ENCODE data around the gene FCMR.
A peak's percentile ranks its signal among the peaks of the same experiment; 100 is the strongest.

The FCMR gene

GRCh38 chr1:206963740-206964139 lies 42.0 kb upstream of the FCMR start:
- Histone ChIP-seq H3K4me1 (ENCODE audit: insufficient read depth, low read length) (peaks cover 43% of the 10 kb centered on the region), H2AFZ (ENCODE audit: low read depth, low read length) (no peak overlapping the region), H4K20me1 (ENCODE audit: insufficient read depth, low read length) (no peaks in the 10 kb centered on the region), H3K9me3 (ENCODE audit: insufficient read depth, low read length, severe bottlenecking) (no peaks in the 10 kb centered on the region), H3K36me3 (ENCODE audit: insufficient read depth, low read length) (no peaks in the 10 kb centered on the region), H3K79me2 (ENCODE audit: insufficient read depth, low read length) (no peaks in the 10 kb centered on the region), H3K4me2 (ENCODE audit: insufficient read depth, low read length) (no peak overlapping the region), H3K4me3 (ENCODE audit: low read depth in 1 of 2, low read length in 2 of 2) (no peak overlapping the region), H3K27me3 (ENCODE audit: insufficient read depth, low read length, poor library complexity) (no peaks in the 10 kb centered on the region), H3K27ac (ENCODE audit: low read length) (peak overlapping the region; percentile 18; the same call in 1 of the 2 replicates), H3K9ac (ENCODE audit: low read depth, low read length) (no peak overlapping the region)
- ATAC-seq (ENCODE audit: insufficient read depth, low read depth) (no peak), DNase-seq (no peak)
- TF ChIP-seq, protein P1, sequence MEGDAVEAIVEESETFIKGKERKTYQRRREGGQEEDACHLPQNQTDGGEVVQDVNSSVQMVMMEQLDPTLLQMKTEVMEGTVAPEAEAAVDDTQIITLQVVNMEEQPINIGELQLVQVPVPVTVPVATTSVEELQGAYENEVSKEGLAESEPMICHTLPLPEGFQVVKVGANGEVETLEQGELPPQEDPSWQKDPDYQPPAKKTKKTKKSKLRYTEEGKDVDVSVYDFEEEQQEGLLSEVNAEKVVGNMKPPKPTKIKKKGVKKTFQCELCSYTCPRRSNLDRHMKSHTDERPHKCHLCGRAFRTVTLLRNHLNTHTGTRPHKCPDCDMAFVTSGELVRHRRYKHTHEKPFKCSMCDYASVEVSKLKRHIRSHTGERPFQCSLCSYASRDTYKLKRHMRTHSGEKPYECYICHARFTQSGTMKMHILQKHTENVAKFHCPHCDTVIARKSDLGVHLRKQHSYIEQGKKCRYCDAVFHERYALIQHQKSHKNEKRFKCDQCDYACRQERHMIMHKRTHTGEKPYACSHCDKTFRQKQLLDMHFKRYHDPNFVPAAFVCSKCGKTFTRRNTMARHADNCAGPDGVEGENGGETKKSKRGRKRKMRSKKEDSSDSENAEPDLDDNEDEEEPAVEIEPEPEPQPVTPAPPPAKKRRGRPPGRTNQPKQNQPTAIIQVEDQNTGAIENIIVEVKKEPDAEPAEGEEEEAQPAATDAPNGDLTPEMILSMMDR (IDR thresholded peaks at IDR 0.05; ENCODE audit: borderline replicate concordance, extremely low read depth, low read length, poor library complexity, severe bottlenecking), result no peak

DNA sequence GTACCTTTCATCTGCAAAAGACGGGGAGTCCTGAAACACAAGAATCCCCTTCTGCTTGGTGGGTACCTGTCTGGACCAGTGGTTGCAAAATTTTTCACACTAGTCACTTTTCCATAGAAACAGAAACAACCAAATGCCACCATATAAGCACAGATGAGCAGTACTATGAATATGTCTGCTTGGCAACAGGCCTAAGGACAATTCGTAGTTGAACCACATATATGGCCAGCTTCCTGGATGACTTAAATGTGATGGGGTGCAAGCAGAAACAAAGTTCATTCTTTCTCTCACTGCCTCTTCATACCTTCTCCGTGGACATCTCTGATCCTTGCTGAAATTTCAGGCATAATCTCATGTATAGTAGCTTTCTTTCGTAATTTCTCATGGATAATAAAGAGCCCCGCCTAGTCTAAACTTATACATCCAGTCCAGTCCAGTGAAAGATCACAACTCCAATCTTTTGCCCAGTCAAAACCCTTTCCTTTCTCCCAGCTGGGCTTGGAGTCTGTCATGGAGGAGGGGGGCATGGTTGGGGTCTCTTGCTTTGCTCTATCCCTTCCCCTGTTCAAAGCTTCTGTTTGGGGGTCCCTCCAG lies 41.5 kb upstream of the FCMR start:
- H3K9ac ChIP-seq (ENCODE audit: low read depth, low read length), result no peak overlapping the region
- no peak for DNase-seq
- H2AFZ ChIP-seq (ENCODE audit: low read depth, low read length), result no peak overlapping the region
- H3K27ac ChIP-seq (ENCODE audit: low read length), result peak overlapping the region; percentile 18; the same call in 1 of the 2 replicates
- H3K4me1 ChIP-seq (ENCODE audit: insufficient read depth, low read length), result peaks cover 38% of the 10 kb centered on the region
- ATAC-seq (ENCODE audit: insufficient read depth, low read depth), result no peak
- H3K27me3 ChIP-seq (ENCODE audit: insufficient read depth, low read length, poor library complexity), result no peaks in the 10 kb centered on the region
- no peak overlapping the region for H3K4me2 ChIP-seq (ENCODE audit: insufficient read depth, low read length)
- no peaks in the 10 kb centered on the region for H3K9me3 ChIP-seq (ENCODE audit: insufficient read depth, low read length, severe bottlenecking)
- H3K79me2 ChIP-seq (ENCODE audit: insufficient read depth, low read length), result no peaks in the 10 kb centered on the region
- TF ChIP-seq, protein P1 (IDR thresholded peaks at IDR 0.05; ENCODE audit: borderline replicate concordance, extremely low read depth, low read length, poor library complexity, severe bottlenecking), result no peak
- no peak for TF ChIP-seq EZH2 (IDR thresholded peaks at IDR 0.05; ENCODE audit: borderline replicate concordance, low read depth, low read length, severe bottlenecking)
- no peak overlapping the region for H3K4me3 ChIP-seq (ENCODE audit: low read depth in 1 of 2, low read length in 2 of 2)
- no peaks in the 10 kb centered on the region for H4K20me1 ChIP-seq (ENCODE audit: insufficient read depth, low read length)
- no peaks in the 10 kb centered on the region for H3K36me3 ChIP-seq (ENCODE audit: insufficient read depth, low read length)

DNA sequence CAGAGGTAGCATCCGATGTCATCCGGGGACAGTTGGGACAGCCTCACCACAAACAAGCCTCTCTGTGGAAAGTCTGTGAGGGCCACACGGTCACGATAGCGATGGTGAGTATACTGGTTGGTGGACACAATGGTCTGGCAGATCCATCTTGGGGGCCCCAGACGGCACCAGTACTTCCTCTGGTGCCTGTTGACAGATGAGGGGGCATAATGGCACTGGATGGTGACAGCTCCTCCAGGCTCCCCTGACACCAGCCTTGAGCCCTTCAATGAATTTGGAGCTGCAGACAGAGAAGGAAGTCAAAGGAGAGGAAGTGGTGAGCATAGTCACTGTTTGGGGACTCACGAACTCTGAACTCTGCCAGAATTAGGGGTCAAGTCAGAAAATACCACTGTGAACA lies 40.5 kb upstream of the FCMR start:
- Histone ChIP-seq H3K4me3 (ENCODE audit: low read depth in 1 of 2, low read length in 2 of 2) (no peak overlapping the region), H3K4me1 (ENCODE audit: insufficient read depth, low read length) (peaks cover 28% of the 10 kb centered on the region), H3K4me2 (ENCODE audit: insufficient read depth, low read length) (no peak overlapping the region), H3K36me3 (ENCODE audit: insufficient read depth, low read length) (no peaks in the 10 kb centered on the region), H3K27ac (ENCODE audit: low read length) (peak overlapping the region; percentile 58), H3K9me3 (ENCODE audit: insufficient read depth, low read length, severe bottlenecking) (no peaks in the 10 kb centered on the region), H3K9ac (ENCODE audit: low read depth, low read length) (no peak overlapping the region), H3K27me3 (ENCODE audit: insufficient read depth, low read length, poor library complexity) (no peaks in the 10 kb centered on the region), H3K79me2 (ENCODE audit: insufficient read depth, low read length) (no peaks in the 10 kb centered on the region), H4K20me1 (ENCODE audit: insufficient read depth, low read length) (no peaks in the 10 kb centered on the region), H2AFZ (ENCODE audit: low read depth, low read length) (peak overlapping the region; percentile 57)
- peak; percentile 47 for DNase-seq
- TF ChIP-seq, protein P1 (IDR thresholded peaks at IDR 0.05; ENCODE audit: borderline replicate concordance, extremely low read depth, low read length, poor library complexity, severe bottlenecking), result no peak
- no peak for TF ChIP-seq EZH2 (IDR thresholded peaks at IDR 0.05; ENCODE audit: borderline replicate concordance, low read depth, low read length, severe bottlenecking)
- peak; percentile 83 for ATAC-seq (ENCODE audit: insufficient read depth, low read depth)

All from DND-41 (cell line).